Neural progenitor cell (in vitro differentiated cells): Measurements from ENCODE around the gene TIGD3.

Source experiments
- CTCF ChIP-seq: fragments of 200-600 bp; sonication (generic); IDR thresholded peaks from 2 replicates; pipeline ENCODE4 v1.5.1; 2017; ENCODE audit warnings: antibody characterized with exemption, mild to moderate bottlenecking
- EZH2 ChIP-seq: fragments of 200-600 bp; sonication (generic); IDR thresholded peaks from 2 replicates; pipeline ENCODE4 v1.6.1; 2017; ENCODE audit warnings: antibody characterized with exemption, mild to moderate bottlenecking, moderate library complexity

- no peak for TF ChIP-seq EZH2
- no peak for TF ChIP-seq CTCF
These were observed 37.8 kb downstream of the TIGD3 start for GRCh38 chr11:65392186-65392829.
